ENCODE data around the gene NMNAT3.

The NMNAT3 gene

DNA sequence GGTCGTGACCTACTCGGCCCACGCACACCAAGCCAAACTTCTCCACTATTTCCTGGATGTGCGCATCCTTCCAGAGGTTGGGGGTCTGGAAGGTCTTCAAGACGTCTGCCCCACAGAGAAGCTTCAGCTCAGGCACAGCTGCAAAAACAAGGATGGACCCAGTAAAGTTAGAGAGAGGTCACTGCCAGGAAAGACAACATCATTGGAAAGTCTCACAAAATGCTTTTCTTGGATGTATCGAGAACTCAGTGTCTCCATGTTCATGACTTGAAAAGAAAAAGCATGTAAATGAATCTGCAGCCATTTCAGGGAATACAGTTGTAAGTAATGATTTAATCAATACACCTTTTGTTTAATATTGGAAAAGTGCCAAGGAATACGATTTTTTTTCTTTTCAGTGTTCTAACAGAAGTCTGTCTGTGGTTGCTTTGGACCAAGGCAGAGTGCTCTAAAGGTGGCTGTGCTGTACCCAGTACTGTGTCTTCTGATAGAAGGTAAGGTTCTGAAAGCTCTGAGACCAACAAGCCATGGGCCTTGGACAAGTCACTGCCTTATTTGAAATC is 116.4 kb downstream of the NMNAT3 start:
- ATAC-seq: no peak
- TF ChIP-seq SNAI2 (CRISPR knock-in tag; IDR thresholded peaks at IDR 0.05) (no peak), GLIS3 (CRISPR knock-in tag; IDR thresholded peaks at IDR 0.05) (no peak), ZFP3 (CRISPR knock-in tag; IDR thresholded peaks at IDR 0.05) (no peak)
- TF ChIP-seq, protein P1, sequence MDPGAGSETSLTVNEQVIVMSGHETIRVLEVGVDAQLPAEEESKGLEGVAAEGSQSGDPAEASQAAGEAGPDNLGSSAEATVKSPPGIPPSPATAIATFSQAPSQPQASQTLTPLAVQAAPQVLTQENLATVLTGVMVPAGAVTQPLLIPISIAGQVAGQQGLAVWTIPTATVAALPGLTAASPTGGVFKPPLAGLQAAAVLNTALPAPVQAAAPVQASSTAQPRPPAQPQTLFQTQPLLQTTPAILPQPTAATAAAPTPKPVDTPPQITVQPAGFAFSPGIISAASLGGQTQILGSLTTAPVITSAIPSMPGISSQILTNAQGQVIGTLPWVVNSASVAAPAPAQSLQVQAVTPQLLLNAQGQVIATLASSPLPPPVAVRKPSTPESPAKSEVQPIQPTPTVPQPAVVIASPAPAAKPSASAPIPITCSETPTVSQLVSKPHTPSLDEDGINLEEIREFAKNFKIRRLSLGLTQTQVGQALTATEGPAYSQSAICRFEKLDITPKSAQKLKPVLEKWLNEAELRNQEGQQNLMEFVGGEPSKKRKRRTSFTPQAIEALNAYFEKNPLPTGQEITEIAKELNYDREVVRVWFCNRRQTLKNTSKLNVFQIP (CRISPR knock-in tag; IDR thresholded peaks at IDR 0.05; ENCODE audit: borderline replicate concordance, low read depth): no peak

DNA sequence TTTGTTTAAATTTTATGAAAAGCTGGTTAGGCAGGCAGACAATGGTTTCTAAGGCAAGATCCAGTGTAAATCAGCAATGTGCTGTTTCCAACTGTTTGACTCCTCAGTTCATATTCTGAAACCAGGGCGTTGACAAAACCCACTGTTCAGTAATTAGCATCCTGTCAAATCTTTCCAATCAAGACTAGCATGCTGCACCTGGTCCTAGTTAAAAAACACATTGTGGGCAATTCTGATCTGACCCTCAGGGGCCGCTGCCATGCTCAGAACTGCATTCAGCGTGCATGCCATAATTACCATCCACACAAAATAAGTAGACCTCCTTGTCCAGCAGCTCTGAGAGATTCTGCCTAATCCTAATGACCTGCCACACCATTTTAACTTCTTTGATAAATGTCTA is 117.4 kb downstream of the NMNAT3 start:
- no peak for ATAC-seq
- TF ChIP-seq, protein P2, sequence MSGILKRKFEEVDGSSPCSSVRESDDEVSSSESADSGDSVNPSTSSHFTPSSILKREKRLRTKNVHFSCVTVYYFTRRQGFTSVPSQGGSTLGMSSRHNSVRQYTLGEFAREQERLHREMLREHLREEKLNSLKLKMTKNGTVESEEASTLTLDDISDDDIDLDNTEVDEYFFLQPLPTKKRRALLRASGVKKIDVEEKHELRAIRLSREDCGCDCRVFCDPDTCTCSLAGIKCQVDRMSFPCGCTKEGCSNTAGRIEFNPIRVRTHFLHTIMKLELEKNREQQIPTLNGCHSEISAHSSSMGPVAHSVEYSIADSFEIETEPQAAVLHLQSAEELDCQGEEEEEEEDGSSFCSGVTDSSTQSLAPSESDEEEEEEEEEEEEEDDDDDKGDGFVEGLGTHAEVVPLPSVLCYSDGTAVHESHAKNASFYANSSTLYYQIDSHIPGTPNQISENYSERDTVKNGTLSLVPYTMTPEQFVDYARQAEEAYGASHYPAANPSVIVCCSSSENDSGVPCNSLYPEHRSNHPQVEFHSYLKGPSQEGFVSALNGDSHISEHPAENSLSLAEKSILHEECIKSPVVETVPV (CRISPR knock-in tag; IDR thresholded peaks at IDR 0.05): no peak
- TF ChIP-seq ZFP3 (CRISPR knock-in tag; IDR thresholded peaks at IDR 0.05): no peak
- TF ChIP-seq, protein P3, sequence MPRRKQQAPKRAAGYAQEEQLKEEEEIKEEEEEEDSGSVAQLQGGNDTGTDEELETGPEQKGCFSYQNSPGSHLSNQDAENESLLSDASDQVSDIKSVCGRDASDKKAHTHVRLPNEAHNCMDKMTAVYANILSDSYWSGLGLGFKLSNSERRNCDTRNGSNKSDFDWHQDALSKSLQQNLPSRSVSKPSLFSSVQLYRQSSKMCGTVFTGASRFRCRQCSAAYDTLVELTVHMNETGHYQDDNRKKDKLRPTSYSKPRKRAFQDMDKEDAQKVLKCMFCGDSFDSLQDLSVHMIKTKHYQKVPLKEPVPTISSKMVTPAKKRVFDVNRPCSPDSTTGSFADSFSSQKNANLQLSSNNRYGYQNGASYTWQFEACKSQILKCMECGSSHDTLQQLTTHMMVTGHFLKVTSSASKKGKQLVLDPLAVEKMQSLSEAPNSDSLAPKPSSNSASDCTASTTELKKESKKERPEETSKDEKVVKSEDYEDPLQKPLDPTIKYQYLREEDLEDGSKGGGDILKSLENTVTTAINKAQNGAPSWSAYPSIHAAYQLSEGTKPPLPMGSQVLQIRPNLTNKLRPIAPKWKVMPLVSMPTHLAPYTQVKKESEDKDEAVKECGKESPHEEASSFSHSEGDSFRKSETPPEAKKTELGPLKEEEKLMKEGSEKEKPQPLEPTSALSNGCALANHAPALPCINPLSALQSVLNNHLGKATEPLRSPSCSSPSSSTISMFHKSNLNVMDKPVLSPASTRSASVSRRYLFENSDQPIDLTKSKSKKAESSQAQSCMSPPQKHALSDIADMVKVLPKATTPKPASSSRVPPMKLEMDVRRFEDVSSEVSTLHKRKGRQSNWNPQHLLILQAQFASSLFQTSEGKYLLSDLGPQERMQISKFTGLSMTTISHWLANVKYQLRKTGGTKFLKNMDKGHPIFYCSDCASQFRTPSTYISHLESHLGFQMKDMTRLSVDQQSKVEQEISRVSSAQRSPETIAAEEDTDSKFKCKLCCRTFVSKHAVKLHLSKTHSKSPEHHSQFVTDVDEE (CRISPR knock-in tag; IDR thresholded peaks at IDR 0.05): no peak
- no peak for TF ChIP-seq OSR1 (CRISPR knock-in tag; IDR thresholded peaks at IDR 0.05)
- no peak for TF ChIP-seq ZC3H10 (CRISPR knock-in tag; IDR thresholded peaks at IDR 0.05)
- TF ChIP-seq GLIS3 (CRISPR knock-in tag; IDR thresholded peaks at IDR 0.05): no peak

DNA sequence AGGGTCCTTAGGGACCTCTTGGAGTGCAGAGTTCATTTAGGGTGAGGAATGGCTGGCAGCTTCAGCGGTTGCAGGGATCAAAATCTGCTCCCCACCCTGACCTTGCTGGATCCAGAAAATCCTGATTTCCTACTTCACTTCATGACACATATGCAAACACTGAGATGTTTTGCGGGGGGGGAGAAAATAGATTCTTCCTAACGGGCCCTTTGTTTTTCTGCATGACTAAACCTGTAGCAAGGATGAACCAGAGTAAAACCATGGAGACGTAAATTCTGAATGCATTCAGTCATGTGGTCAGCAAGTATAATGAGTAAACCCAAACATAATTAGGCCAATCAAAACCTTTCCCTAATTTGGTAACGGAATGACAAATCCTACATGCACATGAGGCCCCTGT is 118.2 kb downstream of the NMNAT3 start:
- TF ChIP-seq TOX (CRISPR knock-in tag; IDR thresholded peaks at IDR 0.05; ENCODE audit: borderline replicate concordance) (no peak), TCF4 (CRISPR knock-in tag; IDR thresholded peaks at IDR 0.05; ENCODE audit: borderline replicate concordance) (no peak), ESRRG (CRISPR knock-in tag; IDR thresholded peaks at IDR 0.05) (no peak), CSDC2 (CRISPR knock-in tag; IDR thresholded peaks at IDR 0.05) (no peak), GLIS3 (CRISPR knock-in tag; IDR thresholded peaks at IDR 0.05) (no peak), ZC3H10 (CRISPR knock-in tag; IDR thresholded peaks at IDR 0.05) (no peak), OSR1 (CRISPR knock-in tag; IDR thresholded peaks at IDR 0.05) (no peak), ZFP30 (CRISPR knock-in tag; IDR thresholded peaks at IDR 0.05) (no peak), RARB (CRISPR knock-in tag; IDR thresholded peaks at IDR 0.05) (no peak), ISL1 (CRISPR knock-in tag; IDR thresholded peaks at IDR 0.05) (no peak)
- TF ChIP-seq, protein P4, sequence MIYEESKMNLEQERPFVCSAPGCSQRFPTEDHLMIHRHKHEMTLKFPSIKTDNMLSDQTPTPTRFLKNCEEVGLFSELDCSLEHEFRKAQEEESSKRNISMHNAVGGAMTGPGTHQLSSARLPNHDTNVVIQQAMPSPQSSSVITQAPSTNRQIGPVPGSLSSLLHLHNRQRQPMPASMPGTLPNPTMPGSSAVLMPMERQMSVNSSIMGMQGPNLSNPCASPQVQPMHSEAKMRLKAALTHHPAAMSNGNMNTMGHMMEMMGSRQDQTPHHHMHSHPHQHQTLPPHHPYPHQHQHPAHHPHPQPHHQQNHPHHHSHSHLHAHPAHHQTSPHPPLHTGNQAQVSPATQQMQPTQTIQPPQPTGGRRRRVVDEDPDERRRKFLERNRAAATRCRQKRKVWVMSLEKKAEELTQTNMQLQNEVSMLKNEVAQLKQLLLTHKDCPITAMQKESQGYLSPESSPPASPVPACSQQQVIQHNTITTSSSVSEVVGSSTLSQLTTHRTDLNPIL (CRISPR knock-in tag; IDR thresholded peaks at IDR 0.05; ENCODE audit: low read depth): no peak
- TF ChIP-seq, protein P2 (CRISPR knock-in tag; IDR thresholded peaks at IDR 0.05): no peak
- TF ChIP-seq, protein P5, sequence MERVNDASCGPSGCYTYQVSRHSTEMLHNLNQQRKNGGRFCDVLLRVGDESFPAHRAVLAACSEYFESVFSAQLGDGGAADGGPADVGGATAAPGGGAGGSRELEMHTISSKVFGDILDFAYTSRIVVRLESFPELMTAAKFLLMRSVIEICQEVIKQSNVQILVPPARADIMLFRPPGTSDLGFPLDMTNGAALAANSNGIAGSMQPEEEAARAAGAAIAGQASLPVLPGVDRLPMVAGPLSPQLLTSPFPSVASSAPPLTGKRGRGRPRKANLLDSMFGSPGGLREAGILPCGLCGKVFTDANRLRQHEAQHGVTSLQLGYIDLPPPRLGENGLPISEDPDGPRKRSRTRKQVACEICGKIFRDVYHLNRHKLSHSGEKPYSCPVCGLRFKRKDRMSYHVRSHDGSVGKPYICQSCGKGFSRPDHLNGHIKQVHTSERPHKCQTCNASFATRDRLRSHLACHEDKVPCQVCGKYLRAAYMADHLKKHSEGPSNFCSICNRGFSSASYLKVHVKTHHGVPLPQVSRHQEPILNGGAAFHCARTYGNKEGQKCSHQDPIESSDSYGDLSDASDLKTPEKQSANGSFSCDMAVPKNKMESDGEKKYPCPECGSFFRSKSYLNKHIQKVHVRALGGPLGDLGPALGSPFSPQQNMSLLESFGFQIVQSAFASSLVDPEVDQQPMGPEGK (CRISPR knock-in tag; IDR thresholded peaks at IDR 0.05; ENCODE audit: borderline replicate concordance): no peak
- TF ChIP-seq, protein P3 (CRISPR knock-in tag; IDR thresholded peaks at IDR 0.05): no peak
- TF ChIP-seq, protein P1 (CRISPR knock-in tag; IDR thresholded peaks at IDR 0.05; ENCODE audit: borderline replicate concordance, low read depth): no peak

More for the DNA sequence above, 118.2 kb downstream of the NMNAT3 start:
- ATAC-seq: no peak

Data from SK-N-SH treated with all-trans-retinoic acid at 6 μM for 48 hours (cell line).